Camera-type eye (tissue), 1 donor: ENCODE results near the gene AMN. TPM values are rescaled to one million over a fixed set of nuclear protein-coding genes. Genes with fewer than 3 reads are reported as not detected.

Experiments
- total RNA-seq: library from RNA; depleted of rRNA; stranded (reverse); fragments of >200 nt; gene quantifications from one replicate; pipeline ENCODE4 v1.2.3, GENCODE V29; 2014

The AMN gene
- total RNA-seq = 0.33 TPM

GRCh38 chr14:102922490-102923200, at the start of gene AMN:
TSS of gene AMN (plus strand) at chr14:102922663. CDS start at chr14:102922689, 26 bp downstream.

Other genes with a start within 250 kb of the AMN start
- gene TRAF3, start 145.2 kb upstream of the AMN start, total RNA-seq = 37.4 TPM
- gene CDC42BPB, start 134.9 kb downstream of the AMN start, total RNA-seq = 111 TPM
- gene LBHD2, start 161.5 kb downstream of the AMN start, total RNA-seq = not detected
- 0.16 TPM for gene EXOC3L4, start 172.1 kb downstream of the AMN start, total RNA-seq
- gene TNFAIP2, start 200.8 kb downstream of the AMN start, total RNA-seq = 42.7 TPM